AG09309 (cell line): Measurements from ENCODE around the gene USP15.

Experiments used
- DNase-seq: peaks from one replicate; pipeline ENCODE4 v3.0.0-alpha.2; 2010; ENCODE audit warnings: low read depth
- H3K4me3 ChIP-seq: 2 replicates; pipeline ENCODE4 v1.5.1; 2011; ENCODE audit warnings: mild to moderate bottlenecking, low read depth, low read length, moderate library complexity; ENCODE audit not compliant: control insufficient read depth
- TF ChIP-seq, protein P1 (sequence below): IDR thresholded peaks from 2 replicates; pipeline ENCODE4 v1.5.1; 2011; ENCODE audit warnings: mild to moderate bottlenecking, low read depth, low read length, inconsistent platforms; ENCODE audit not compliant: insufficient read depth, control insufficient read depth; ENCODE audit errors: missing control alignments

Gene USP15

DNA sequence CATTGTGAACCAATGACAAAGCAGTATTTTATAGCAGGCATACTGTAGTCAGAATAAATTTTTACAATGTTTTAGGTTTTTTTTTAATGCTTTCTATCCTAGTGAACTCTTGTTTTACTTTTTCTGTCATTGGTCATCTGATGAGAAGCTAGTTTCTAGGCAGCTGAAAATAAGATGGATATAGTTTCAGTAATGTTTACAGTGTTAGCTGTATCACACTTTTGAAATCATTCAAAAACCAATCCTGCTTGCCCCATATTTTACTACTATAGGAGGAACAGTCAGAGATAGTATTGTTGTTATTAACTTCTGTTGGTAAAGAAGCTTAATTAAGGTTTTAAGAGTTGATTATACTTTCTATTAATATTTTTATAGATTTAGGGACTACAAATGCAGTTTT lies 24.5 kb downstream of the USP15 start:
- H3K4me3 ChIP-seq = no peak overlapping the region
- DNase-seq = no peak
- TF ChIP-seq, protein P1, sequence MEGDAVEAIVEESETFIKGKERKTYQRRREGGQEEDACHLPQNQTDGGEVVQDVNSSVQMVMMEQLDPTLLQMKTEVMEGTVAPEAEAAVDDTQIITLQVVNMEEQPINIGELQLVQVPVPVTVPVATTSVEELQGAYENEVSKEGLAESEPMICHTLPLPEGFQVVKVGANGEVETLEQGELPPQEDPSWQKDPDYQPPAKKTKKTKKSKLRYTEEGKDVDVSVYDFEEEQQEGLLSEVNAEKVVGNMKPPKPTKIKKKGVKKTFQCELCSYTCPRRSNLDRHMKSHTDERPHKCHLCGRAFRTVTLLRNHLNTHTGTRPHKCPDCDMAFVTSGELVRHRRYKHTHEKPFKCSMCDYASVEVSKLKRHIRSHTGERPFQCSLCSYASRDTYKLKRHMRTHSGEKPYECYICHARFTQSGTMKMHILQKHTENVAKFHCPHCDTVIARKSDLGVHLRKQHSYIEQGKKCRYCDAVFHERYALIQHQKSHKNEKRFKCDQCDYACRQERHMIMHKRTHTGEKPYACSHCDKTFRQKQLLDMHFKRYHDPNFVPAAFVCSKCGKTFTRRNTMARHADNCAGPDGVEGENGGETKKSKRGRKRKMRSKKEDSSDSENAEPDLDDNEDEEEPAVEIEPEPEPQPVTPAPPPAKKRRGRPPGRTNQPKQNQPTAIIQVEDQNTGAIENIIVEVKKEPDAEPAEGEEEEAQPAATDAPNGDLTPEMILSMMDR = no peak

DNA sequence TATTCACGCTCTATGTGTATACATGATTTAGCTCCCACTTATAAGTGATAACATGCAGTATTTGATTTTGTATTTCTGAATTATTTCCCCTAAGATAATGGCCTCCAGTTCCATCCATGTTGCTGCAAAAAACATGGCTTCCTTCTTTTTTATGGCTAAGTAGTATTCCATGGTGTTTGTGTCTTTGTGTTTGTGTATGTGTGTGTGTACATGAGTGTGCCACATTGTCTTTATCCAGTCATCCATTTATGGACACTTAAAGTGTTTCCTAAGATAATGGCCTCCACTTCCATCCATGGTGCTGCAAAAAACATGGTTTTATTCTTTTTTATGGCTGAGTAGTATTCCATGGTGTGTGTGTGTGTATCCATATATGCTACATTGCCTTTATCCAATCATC lies 25.1 kb downstream of the USP15 start:
- TF ChIP-seq, protein P1 = no peak
- H3K4me3 ChIP-seq = no peak overlapping the region
- DNase-seq = no peak

DNA sequence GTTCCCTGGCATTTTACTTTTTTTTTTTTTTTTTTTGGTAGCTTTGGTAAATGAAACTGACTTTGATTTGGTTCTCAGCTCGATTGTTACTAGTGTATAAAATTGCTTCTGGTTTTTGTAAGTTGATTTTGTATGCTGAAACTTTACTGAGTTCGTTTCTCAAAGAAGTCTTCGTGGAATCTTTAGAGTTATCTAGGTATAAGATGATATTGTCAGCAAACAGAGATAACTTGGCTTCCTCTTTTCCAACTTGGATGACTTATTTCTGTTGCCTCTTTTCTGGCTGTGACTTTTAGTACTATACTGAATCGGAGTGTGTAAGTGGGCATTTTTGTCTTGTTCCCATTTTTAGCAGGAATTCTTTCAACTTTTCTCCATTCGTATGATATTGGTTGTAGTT lies 28.1 kb downstream of the USP15 start:
- no peak overlapping the region for H3K4me3 ChIP-seq
- no peak for DNase-seq
- TF ChIP-seq, protein P1 = no peak

DNA sequence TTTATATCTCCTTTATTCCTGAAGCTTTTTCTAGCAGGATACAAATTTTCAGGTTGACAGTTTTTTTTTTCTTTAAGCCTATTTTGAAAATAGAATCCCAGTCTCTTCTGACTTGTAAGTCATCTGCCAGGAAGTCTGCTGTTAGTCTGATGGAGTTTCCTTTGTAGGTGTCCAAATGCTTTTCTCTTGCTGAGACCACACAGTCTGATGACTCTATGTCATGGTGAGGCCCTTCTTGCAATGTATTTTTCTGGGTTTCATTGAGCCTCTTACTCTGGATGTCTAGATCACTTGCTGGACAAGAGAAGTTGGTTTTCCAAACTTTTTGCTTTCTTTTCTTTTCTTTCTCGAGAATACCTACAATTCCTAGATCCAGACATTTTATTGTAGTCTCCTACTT lies 30.6 kb downstream of the USP15 start:
- H3K4me3 ChIP-seq = no peak overlapping the region
- TF ChIP-seq, protein P1 = no peak
- no peak for DNase-seq

DNA sequence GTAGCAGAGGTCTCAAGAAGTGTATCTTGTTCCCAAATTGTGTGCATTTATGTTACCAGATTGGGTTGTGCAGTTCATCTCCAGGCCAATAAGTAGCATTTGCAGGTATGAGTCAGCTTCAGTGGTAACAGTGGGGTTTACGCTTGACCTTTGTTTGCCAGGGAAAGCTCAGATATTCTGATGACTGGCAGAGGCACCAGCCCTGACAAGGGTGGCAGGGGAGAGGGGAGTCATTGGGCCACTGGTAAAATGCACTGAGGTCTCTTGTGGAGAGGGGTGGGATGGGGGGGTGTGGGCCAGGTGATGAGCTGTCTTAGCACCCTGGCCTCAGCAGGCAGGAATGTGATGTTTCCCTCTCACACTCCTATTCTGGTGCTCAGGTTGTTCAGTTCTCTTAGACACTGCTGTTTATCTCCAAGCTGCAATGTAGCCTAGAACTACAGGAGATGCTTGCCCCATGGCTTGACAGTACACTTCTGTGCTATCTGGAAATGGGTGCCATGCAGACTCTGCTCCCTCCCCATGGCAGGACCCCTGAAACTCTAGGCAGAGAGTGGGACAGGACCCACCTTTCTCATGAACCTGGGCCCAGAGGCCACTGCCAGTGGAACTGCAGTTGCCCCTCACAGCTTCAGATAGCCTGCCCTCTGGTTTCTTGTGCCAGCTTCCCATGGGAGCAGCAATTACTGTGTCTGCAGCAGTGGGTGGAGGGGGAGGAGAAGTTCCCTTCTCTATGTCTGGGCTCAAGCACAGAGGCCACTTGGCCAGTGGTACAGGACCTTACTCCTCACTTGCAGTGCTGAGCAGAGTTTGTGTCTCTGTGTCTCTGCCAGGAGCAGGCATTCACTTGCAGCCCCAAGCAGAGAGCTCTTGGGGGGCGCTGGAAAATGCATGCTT lies 31.9 kb downstream of the USP15 start:
- no peak for DNase-seq
- no peak overlapping the region for H3K4me3 ChIP-seq
- TF ChIP-seq, protein P1 = no peak

DNA sequence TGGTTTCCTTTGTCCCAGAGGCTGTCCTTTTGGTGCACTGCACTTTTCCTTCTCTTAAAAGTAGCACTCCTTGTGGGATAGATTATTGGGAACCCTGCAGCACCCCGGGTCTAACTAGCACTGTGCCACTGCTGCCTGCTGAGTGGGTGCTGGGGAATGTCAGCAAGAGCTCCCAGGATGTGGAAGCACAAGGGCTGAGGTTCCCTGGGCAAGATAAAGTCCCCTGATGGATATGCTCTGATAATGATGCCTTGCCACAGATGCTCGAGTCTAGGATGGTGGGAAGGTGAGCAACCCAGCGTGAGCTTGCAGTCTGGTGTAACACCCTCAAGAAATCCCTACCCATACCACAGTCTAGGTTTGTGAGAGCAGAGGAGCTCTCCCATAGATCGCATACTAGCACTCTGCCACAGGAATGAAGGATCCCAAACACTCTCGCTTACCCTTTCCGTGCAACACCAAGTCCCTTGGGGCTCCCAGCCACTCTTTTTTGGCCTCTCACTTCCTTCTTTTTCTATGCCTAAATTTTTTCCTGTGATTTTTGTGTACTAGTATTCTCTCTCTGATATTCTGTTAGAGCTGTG lies 32.6 kb downstream of the USP15 start:
- DNase-seq = no peak
- TF ChIP-seq, protein P1 = no peak
- no peak overlapping the region for H3K4me3 ChIP-seq
